MM.1S (cell line): ENCODE results near the gene TMEM233.
"Not testable (repeated sequence)": the region's sequence is repeated elsewhere in the genome, so short reads cannot be mapped to it uniquely, and the experiment has no call there.

Experiments
- DNase-seq: peaks from one replicate; pipeline ENCODE4 v3.0.0-alpha.2; 2015
- H2AFZ ChIP-seq: fragments of 300-600 bp; sonication (generic); 2 replicates; pipeline ENCODE4 v1.6.0; 2016; ENCODE audit warnings: antibody characterized with exemption, low read length
- H3F3A ChIP-seq: fragments of 300-600 bp; sonication (generic); 2 replicates; pipeline ENCODE4 v1.6.1; 2016; ENCODE audit warnings: mild to moderate bottlenecking, antibody characterized with exemption, low read length, moderate library complexity, mixed read lengths; ENCODE audit not compliant: insufficient read depth
- H3K27ac ChIP-seq: fragments of 300-600 bp; sonication (generic); 2 replicates; pipeline ENCODE4 v1.5.1; 2016; ENCODE audit warnings: mild to moderate bottlenecking, low read length
- H3K27me3 ChIP-seq: fragments of 300-600 bp; sonication (generic); replicated peaks from 2 replicates; pipeline ENCODE4 v1.6.0; 2016; ENCODE audit warnings: low read length; ENCODE audit not compliant: insufficient read depth
- H3K36me3 ChIP-seq: fragments of 300-600 bp; sonication (generic); replicated peaks from 2 replicates; pipeline ENCODE4 v1.6.1; 2016; ENCODE audit warnings: mild to moderate bottlenecking, low read length, mixed read lengths; ENCODE audit not compliant: insufficient read depth
- H3K4me1 ChIP-seq: fragments of 300-600 bp; sonication (generic); 2 replicates; pipeline ENCODE4 v1.6.1; 2016; ENCODE audit warnings: low read length, mixed read lengths
- H3K4me2 ChIP-seq: fragments of 300-600 bp; sonication (generic); 2 replicates; pipeline ENCODE4 v1.6.0; 2016; ENCODE audit warnings: low read depth, low read length
- H3K4me3 ChIP-seq: fragments of 300-600 bp; sonication (generic); 2 replicates; pipeline ENCODE4 v1.5.1; 2016; ENCODE audit warnings: low read length, mixed read lengths
- H3K79me2 ChIP-seq: fragments of 300-600 bp; sonication (generic); 2 replicates; pipeline ENCODE4 v1.6.1; 2016; ENCODE audit warnings: mixed run types, low read length, mixed read lengths
- H3K9ac ChIP-seq: fragments of 300-600 bp; sonication (generic); 2 replicates; pipeline ENCODE4 v1.6.1; 2016; ENCODE audit warnings: low read length, mixed read lengths
- H3K9me2 ChIP-seq: fragments of 300-600 bp; sonication (generic); replicated peaks from 2 replicates; pipeline ENCODE4 v1.6.1; 2016; ENCODE audit warnings: mild to moderate bottlenecking, low read length, mixed read lengths; ENCODE audit not compliant: insufficient read depth
- H3K9me3 ChIP-seq: fragments of 300-600 bp; sonication (generic); replicated peaks from 2 replicates; pipeline ENCODE4 v1.6.1; 2016; ENCODE audit warnings: mild to moderate bottlenecking, low read length, mixed read lengths; ENCODE audit not compliant: insufficient read depth
- H4K20me1 ChIP-seq: fragments of 300-600 bp; sonication (generic); 2 replicates; pipeline ENCODE4 v1.6.1; 2016; ENCODE audit warnings: mild to moderate bottlenecking, low read length, moderate library complexity, mixed read lengths; ENCODE audit not compliant: insufficient read depth
- CTCF ChIP-seq: fragments of 300-600 bp; sonication (generic); IDR thresholded peaks from 2 replicates; pipeline ENCODE4 v1.5.1; 2016; ENCODE audit warnings: antibody characterized with exemption, low read length, mixed read lengths
- EZH2 ChIP-seq: fragments of 300-600 bp; sonication (generic); optimal IDR thresholded peaks from 2 replicates; pipeline ENCODE3; 2017; ENCODE audit warnings: low read depth, mild to moderate bottlenecking, antibody characterized with exemption, low read length, mixed read lengths
- EZH2phosphoT487 ChIP-seq: fragments of 300-600 bp; sonication (generic); IDR thresholded peaks from 2 replicates; pipeline ENCODE4 v1.6.1; 2018; ENCODE audit warnings: antibody characterized with exemption, low read length

The TMEM233 gene

GRCh38 chr12:119613319-119613936, 19.9 kb downstream of the TMEM233 start:
- Histone ChIP-seq H3K36me3 (no peaks in the 10 kb centered on the region), H3K27me3 (no peaks in the 10 kb centered on the region), H3K9me2 (no peaks in the 10 kb centered on the region), H2AFZ (no peak overlapping the region), H3F3A (no peaks in the 10 kb centered on the region), H3K4me3 (no peak overlapping the region), H3K9me3 (no peaks in the 10 kb centered on the region), H3K4me2 (no peak overlapping the region), H4K20me1 (no peaks in the 10 kb centered on the region), H3K9ac (no peak overlapping the region), H3K27ac (no peak overlapping the region), H3K4me1 (no peaks in the 10 kb centered on the region), H3K79me2 (no peaks in the 10 kb centered on the region)
- no peak for DNase-seq
- no peak for TF ChIP-seq CTCF
- no peak for TF ChIP-seq EZH2
- no peak for TF ChIP-seq EZH2phosphoT487

- Histone ChIP-seq H3K9ac (no peak overlapping the region), H3K79me2 (no peaks in the 10 kb centered on the region), H3K9me3 (no peaks in the 10 kb centered on the region), H3K4me2 (no peak overlapping the region), H3K36me3 (no peaks in the 10 kb centered on the region), H4K20me1 (no peaks in the 10 kb centered on the region), H3F3A (no peaks in the 10 kb centered on the region), H3K27ac (no peak overlapping the region), H3K9me2 (no peaks in the 10 kb centered on the region), H3K4me1 (no peaks in the 10 kb centered on the region), H2AFZ (no peak overlapping the region), H3K27me3 (no peaks in the 10 kb centered on the region), H3K4me3 (no peak overlapping the region)
- no peak for DNase-seq
- TF ChIP-seq CTCF, result no peak
- TF ChIP-seq EZH2phosphoT487, result no peak
- no peak for TF ChIP-seq EZH2
Observed at GRCh38 chr12:119614705-119615104, 21.1 kb downstream of the TMEM233 start.

GRCh38 chr12:119615518-119616475, 22.2 kb downstream of the TMEM233 start:
- Histone ChIP-seq H3K4me1 (no peaks in the 10 kb centered on the region), H3K79me2 (no peaks in the 10 kb centered on the region), H3K9me3 (no peaks in the 10 kb centered on the region), H3K36me3 (no peaks in the 10 kb centered on the region), H3K27ac (no peak overlapping the region), H2AFZ (no peak overlapping the region), H3K9me2 (no peaks in the 10 kb centered on the region), H3F3A (no peaks in the 10 kb centered on the region), H4K20me1 (no peaks in the 10 kb centered on the region), H3K4me3 (no peak overlapping the region), H3K27me3 (no peaks in the 10 kb centered on the region), H3K9ac (no peak overlapping the region), H3K4me2 (no peak overlapping the region)
- no peak for DNase-seq
- TF ChIP-seq CTCF (no peak), EZH2 (no peak), EZH2phosphoT487 (no peak)

DNA sequence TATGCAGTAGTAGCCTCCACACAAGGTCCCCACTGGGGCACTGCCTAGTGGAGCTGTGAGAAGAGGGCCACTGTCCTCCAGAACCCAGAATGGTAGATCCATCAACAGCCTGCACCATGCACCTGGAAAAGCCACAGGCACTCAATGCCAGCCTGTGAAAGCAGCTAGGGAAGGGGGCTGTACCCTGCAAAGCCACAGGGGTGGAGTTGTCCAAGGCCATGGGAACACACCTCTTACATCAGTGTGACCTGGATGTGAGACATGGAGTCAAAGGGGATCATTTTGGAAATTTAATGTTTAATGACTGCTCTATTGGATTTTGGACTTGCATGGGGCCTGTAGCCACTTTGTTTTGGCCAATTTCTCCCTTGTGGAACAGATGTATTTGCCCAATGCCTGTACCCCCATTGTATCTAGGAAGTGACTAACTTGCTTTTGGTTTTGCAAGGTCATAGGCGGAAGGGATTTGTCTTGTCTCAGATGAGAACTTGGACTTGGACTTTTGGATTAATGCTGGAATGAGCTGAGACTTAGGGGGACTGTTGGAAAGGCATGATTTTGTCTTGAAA, 24.8 kb downstream of the TMEM233 start:
- H3K27ac ChIP-seq, H3K9ac ChIP-seq, H3K9me2 ChIP-seq, H3K27me3 ChIP-seq, DNase-seq, H3K4me2 ChIP-seq, H2AFZ ChIP-seq, H3F3A ChIP-seq, H3K4me1 ChIP-seq, H3K9me3 ChIP-seq, H3K4me3 ChIP-seq, H4K20me1 ChIP-seq, H3K36me3 ChIP-seq, H3K79me2 ChIP-seq: not testable (repeated sequence)
